OCI-LY3 (cell line): ENCODE results near the gene ABHD15.

ENCODE experiments used
- EZH2phosphoT487 ChIP-seq: fragments of 200-600 bp; shearing (Covaris generic); IDR thresholded peaks from 2 replicates; pipeline ENCODE4 v1.6.1; 2018; ENCODE audit warnings: antibody characterized with exemption, mixed run types, low read depth
- TF ChIP-seq, protein P1 (sequence below): fragments of 200-600, 300-600 bp; sonication (generic); IDR thresholded peaks from 2 replicates; pipeline ENCODE4 v1.5.1; 2014; ENCODE audit warnings: antibody characterized with exemption, low read length, low read depth

DNA sequence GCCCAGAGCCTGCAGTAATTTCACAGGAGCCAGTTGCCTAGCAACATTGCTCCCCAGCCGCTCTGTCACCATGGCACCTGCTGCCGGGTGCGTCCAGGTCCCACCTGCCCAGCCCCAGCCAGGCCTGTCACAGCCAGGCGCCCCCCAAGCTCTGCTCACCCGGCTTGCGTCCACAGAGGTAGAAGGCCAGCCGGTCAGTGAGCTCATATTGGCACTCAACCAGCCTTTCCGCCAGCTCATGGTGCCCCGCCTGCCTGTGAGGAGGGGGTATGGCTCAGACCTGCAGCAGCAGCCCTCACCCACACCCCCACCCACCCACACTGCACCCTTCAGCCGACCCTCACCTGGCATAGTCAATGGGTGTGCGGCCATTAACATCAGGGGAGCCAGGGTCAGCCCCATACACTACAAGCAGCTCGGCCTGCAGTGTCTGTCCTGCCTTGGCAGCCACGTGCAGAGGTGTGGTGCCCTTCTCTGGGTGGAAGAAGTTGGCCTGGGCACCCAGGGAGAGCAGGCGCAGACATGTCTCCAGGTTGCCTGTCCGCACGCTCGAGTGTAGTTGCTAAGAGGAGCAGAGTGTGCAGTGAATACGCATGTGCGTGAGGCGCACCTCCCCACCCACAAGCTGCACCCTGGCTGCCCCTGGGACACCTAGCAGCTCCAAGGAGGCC lies 14.9 kb upstream of the ABHD15 start:
- TF ChIP-seq, protein P1, sequence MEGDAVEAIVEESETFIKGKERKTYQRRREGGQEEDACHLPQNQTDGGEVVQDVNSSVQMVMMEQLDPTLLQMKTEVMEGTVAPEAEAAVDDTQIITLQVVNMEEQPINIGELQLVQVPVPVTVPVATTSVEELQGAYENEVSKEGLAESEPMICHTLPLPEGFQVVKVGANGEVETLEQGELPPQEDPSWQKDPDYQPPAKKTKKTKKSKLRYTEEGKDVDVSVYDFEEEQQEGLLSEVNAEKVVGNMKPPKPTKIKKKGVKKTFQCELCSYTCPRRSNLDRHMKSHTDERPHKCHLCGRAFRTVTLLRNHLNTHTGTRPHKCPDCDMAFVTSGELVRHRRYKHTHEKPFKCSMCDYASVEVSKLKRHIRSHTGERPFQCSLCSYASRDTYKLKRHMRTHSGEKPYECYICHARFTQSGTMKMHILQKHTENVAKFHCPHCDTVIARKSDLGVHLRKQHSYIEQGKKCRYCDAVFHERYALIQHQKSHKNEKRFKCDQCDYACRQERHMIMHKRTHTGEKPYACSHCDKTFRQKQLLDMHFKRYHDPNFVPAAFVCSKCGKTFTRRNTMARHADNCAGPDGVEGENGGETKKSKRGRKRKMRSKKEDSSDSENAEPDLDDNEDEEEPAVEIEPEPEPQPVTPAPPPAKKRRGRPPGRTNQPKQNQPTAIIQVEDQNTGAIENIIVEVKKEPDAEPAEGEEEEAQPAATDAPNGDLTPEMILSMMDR = no peak
- no peak for TF ChIP-seq EZH2phosphoT487
